H9 (cell line): Measurements from ENCODE around the gene TAF15. TPM values are rescaled to one million over a fixed set of nuclear protein-coding genes. Genes with fewer than 3 reads are reported as not detected.

ENCODE experiments used
- DNase-seq: peaks from one replicate; pipeline ENCODE4 v3.0.0-alpha.2; 2017
- H2AFZ ChIP-seq: one replicate; pipeline ENCODE4 v1.6.1; 2013; ENCODE audit warnings: mild to moderate bottlenecking, low read length, control low read depth, moderate library complexity
- H2AK5ac ChIP-seq: 2 replicates; pipeline ENCODE4 v1.6.1; 2013; ENCODE audit warnings: low read length, control low read depth, mixed read lengths; ENCODE audit not compliant: insufficient read length
- H2BK120ac ChIP-seq: one replicate; pipeline ENCODE4 v1.6.1; 2013; ENCODE audit warnings: low read depth, mild to moderate bottlenecking, low read length, control low read depth, inconsistent platforms; ENCODE audit not compliant: poor library complexity, severe bottlenecking
- H2BK12ac ChIP-seq: 2 replicates; pipeline ENCODE4 v1.6.1; 2013; ENCODE audit warnings: low read length, control low read depth, mixed read lengths, low read depth; ENCODE audit not compliant: insufficient read length
- H2BK15ac ChIP-seq: 2 replicates; pipeline ENCODE4 v1.6.1; 2013; ENCODE audit warnings: low read depth, low read length, control low read depth
- H2BK20ac ChIP-seq: one replicate; pipeline ENCODE4 v1.6.1; 2013; ENCODE audit warnings: low read depth, mild to moderate bottlenecking, low read length, control low read depth, inconsistent platforms; ENCODE audit not compliant: poor library complexity, severe bottlenecking
- H2BK5ac ChIP-seq: 2 replicates; pipeline ENCODE4 v1.6.1; 2013; ENCODE audit warnings: low read length, control low read depth, mixed read lengths; ENCODE audit not compliant: insufficient read length
- H3K14ac ChIP-seq: 2 replicates; pipeline ENCODE4 v1.6.1; 2013; ENCODE audit warnings: low read length, control low read depth; ENCODE audit not compliant: insufficient read depth
- H3K18ac ChIP-seq: 2 replicates; pipeline ENCODE4 v1.6.1; 2013; ENCODE audit warnings: low read depth, mild to moderate bottlenecking, mixed read lengths, low read length, control low read depth; ENCODE audit not compliant: insufficient read length
- H3K23ac ChIP-seq: 2 replicates; pipeline ENCODE4 v1.6.1; 2013; ENCODE audit warnings: low read length, control low read depth, mixed read lengths, low read depth; ENCODE audit not compliant: insufficient read length
- H3K23me2 ChIP-seq: 2 replicates; pipeline ENCODE4 v1.6.1; 2013; ENCODE audit warnings: low read depth, mild to moderate bottlenecking, mixed read lengths, low read length, control low read depth; ENCODE audit not compliant: insufficient read length, poor library complexity, severe bottlenecking
- H3K27ac ChIP-seq: 2 replicates; pipeline ENCODE4 v1.5.1; 2013; ENCODE audit warnings: low read length, control low read depth, mixed read lengths, low read depth; ENCODE audit not compliant: insufficient read length
- H3K27me3 ChIP-seq: 2 replicates; pipeline ENCODE4 v1.6.1; 2013; ENCODE audit warnings: low read length, control low read depth, inconsistent platforms; ENCODE audit not compliant: insufficient read depth
- H3K4ac ChIP-seq: 2 replicates; pipeline ENCODE4 v1.6.1; 2013; ENCODE audit warnings: low read depth, mild to moderate bottlenecking, control low read depth, inconsistent platforms, low read length, moderate library complexity
- H3K4me1 ChIP-seq: 2 replicates; pipeline ENCODE4 v1.6.1; 2013; ENCODE audit warnings: low read length, control low read depth, inconsistent platforms; ENCODE audit not compliant: insufficient read depth
- H3K4me2 ChIP-seq: 2 replicates; pipeline ENCODE4 v1.6.1; 2013; ENCODE audit warnings: low read length, control low read depth, mixed read lengths; ENCODE audit not compliant: insufficient read length, insufficient read depth
- H3K56ac ChIP-seq: 2 replicates; pipeline ENCODE4 v1.6.1; 2013; ENCODE audit warnings: low read depth, mild to moderate bottlenecking, mixed read lengths, low read length, control low read depth; ENCODE audit not compliant: insufficient read length
- H3K79me1 ChIP-seq: 2 replicates; pipeline ENCODE4 v1.6.1; 2013; ENCODE audit warnings: low read depth, mild to moderate bottlenecking, moderate library complexity, low read length, control low read depth, inconsistent platforms; ENCODE audit not compliant: insufficient read depth, poor library complexity, severe bottlenecking
- H3K79me2 ChIP-seq: 2 replicates; pipeline ENCODE4 v1.6.1; 2013; ENCODE audit warnings: low read length, control low read depth, inconsistent platforms; ENCODE audit not compliant: insufficient read depth
- H3K9ac ChIP-seq: 2 replicates; pipeline ENCODE4 v1.6.1; 2013; ENCODE audit warnings: low read length, control low read depth, mixed read lengths; ENCODE audit not compliant: insufficient read length; ENCODE audit errors: extremely low read depth
- H3K9me3 ChIP-seq: one replicate; pipeline ENCODE4 v1.6.1; 2013; ENCODE audit warnings: low read depth, low read length, inconsistent platforms; ENCODE audit not compliant: control insufficient read depth
- H3T11ph ChIP-seq: one replicate; pipeline ENCODE4 v1.6.1; 2013; ENCODE audit warnings: mild to moderate bottlenecking, low read length, control low read depth, inconsistent platforms
- H4K20me1 ChIP-seq: one replicate; pipeline ENCODE4 v1.6.1; 2013; ENCODE audit not compliant: control insufficient read depth, insufficient read length, insufficient read depth
- H4K5ac ChIP-seq: 2 replicates; pipeline ENCODE4 v1.6.1; 2013; ENCODE audit warnings: low read depth, mild to moderate bottlenecking, mixed read lengths, low read length, control low read depth; ENCODE audit not compliant: insufficient read length
- H4K8ac ChIP-seq: replicated peaks from 2 replicates; pipeline ENCODE4 v1.6.1; 2013; ENCODE audit warnings: low read length, control low read depth, mixed read lengths, low read depth; ENCODE audit not compliant: insufficient read length
- H4K91ac ChIP-seq: 2 replicates; pipeline ENCODE4 v1.6.1; 2013; ENCODE audit warnings: low read depth, mild to moderate bottlenecking, moderate library complexity, mixed read lengths, low read length, control low read depth; ENCODE audit not compliant: insufficient read length
- H3K27ac Mint-ChIP-seq, 3 experiments: 2 replicates in 2 of 3; 3 replicates in 1 of 3; pipeline ENCODE4 v1.8.0; 2020 to 2021; ENCODE audit warnings: mixed read lengths in 3 of 3, mild to moderate bottlenecking in 1 of 3, moderate library complexity in 1 of 3
- H3K27me3 Mint-ChIP-seq: 2 replicates; pipeline ENCODE4 v1.8.0; 2021; ENCODE audit warnings: low read depth, mild to moderate bottlenecking, moderate library complexity, mixed read lengths
- H3K36me3 Mint-ChIP-seq, 3 experiments: 2 replicates in 2 of 3; 3 replicates in 1 of 3; pipeline ENCODE4 v1.8.0; 2020 to 2021; ENCODE audit warnings: low read depth in 3 of 3, mixed read lengths in 3 of 3; ENCODE audit not compliant: insufficient read depth in 1 of 3
- H3K4me1 Mint-ChIP-seq, 2 experiments: 2 replicates each; pipeline ENCODE4 v1.8.0; 2020; ENCODE audit warnings: mixed read lengths in 2 of 2
- H3K4me3 Mint-ChIP-seq, 2 experiments: 2 replicates in 1 of 2; 3 replicates in 1 of 2; pipeline ENCODE4 v1.8.0; 2020 to 2021; ENCODE audit warnings: mild to moderate bottlenecking in 2 of 2, mixed read lengths in 2 of 2, moderate library complexity in 1 of 2
- H3K9me3 Mint-ChIP-seq, 2 experiments: 2 replicates in 1 of 2; 3 replicates in 1 of 2; pipeline ENCODE4 v1.8.0; 2020; ENCODE audit warnings: mild to moderate bottlenecking in 2 of 2, mixed read lengths in 2 of 2, moderate library complexity in 1 of 2
- CTCF ChIP-seq: fragments of 200-600 bp; sonication (generic); conservative IDR thresholded peaks from 3 replicates; pipeline ENCODE4 v1.8.0; 2021; ENCODE audit warnings: antibody characterized with exemption, mild to moderate bottlenecking
- WGBS: extraction: QIAGEN DNeasy Blood & Tissue Kit; methylation state at CpG from one replicate; pipeline ENCODE4 v1.1.7; 2013; ENCODE audit warnings: missing lambda C conversion rate, low lambda C conversion rate, mixed read lengths; ENCODE audit not compliant: insufficient read length; ENCODE audit errors: extremely low coverage; 5-methylcytosine and 5-hydroxymethylcytosine counted together
- total RNA-seq: library from RNA; stranded (reverse); gene quantifications from 2 replicates; pipeline ENCODE4 v1.2.1, GENCODE V29; 2021

The TAF15 gene
- total RNA-seq, 1 experiment from 2014 or later = 304 TPM

DNA sequence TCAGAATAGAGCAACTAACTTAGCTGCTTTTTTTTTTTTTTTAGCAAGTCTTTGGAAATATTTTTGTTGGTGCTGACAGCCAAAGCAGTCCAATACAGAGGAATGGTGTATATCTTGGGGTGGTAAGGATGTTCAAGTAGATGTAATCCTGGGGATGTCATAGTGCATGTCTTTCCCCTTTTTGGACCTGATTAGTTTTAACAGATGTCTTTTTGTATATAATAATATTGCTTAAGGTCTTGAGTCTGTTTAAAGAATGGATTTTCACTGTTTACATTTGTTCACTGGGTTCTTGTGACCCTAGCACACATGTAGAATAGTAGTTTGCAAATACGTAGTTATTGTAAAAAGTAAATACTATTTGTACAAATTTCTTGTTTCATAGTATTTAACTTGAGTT is 7.9 kb downstream of the TAF15 start:
- peaks cover 19% of the 10 kb centered on the region; the same call in 1 of the 2 replicates for H3K79me2 ChIP-seq
- H3K14ac ChIP-seq = no peak overlapping the region
- H3K27me3 ChIP-seq = no peaks in the 10 kb centered on the region
- no peak overlapping the region for H3K4me2 ChIP-seq
- H3K79me1 ChIP-seq = peaks cover 2% of the 10 kb centered on the region
- H3K9me3 Mint-ChIP-seq = no peaks in the 10 kb centered on the region
- H3K27me3 Mint-ChIP-seq = no peaks in the 10 kb centered on the region
- no peak overlapping the region for H3K4me3 Mint-ChIP-seq
- H3K27ac ChIP-seq = no peak overlapping the region
- H3K4me1 ChIP-seq = no peaks in the 10 kb centered on the region
- H2AK5ac ChIP-seq = no peak overlapping the region
- peaks cover 41 to 76% (median 58%) of the 10 kb centered on the region in 3 experiments; a peak in 6 of 7 replicates for H3K36me3 Mint-ChIP-seq
- H3K27ac Mint-ChIP-seq = no peak overlapping the region
- no peak for TF ChIP-seq CTCF
- no peak overlapping the region for H3K23ac ChIP-seq
- no peak overlapping the region for H2BK20ac ChIP-seq
- H3K9me3 ChIP-seq = no peaks in the 10 kb centered on the region
- no peak overlapping the region for H3K18ac ChIP-seq
- H3K4ac ChIP-seq = no peak overlapping the region
- no peak overlapping the region for H2BK5ac ChIP-seq
- H4K20me1 ChIP-seq = no peaks in the 10 kb centered on the region
- H3T11ph ChIP-seq = no peak overlapping the region
- no peak overlapping the region for H4K5ac ChIP-seq
- H2BK12ac ChIP-seq = no peak overlapping the region
- no peak overlapping the region for H3K9ac ChIP-seq
- no peak overlapping the region for H2AFZ ChIP-seq
- H4K91ac ChIP-seq = no peak overlapping the region
- DNase-seq = no peak
- H4K8ac ChIP-seq = no peak overlapping the region
- H3K4me1 Mint-ChIP-seq = peaks cover 11 to 15% of the 10 kb centered on the region in 2 experiments; a peak in 3 of 4 replicates
- no peak overlapping the region for H2BK15ac ChIP-seq
- no peak overlapping the region for H2BK120ac ChIP-seq
- no peak overlapping the region for H3K56ac ChIP-seq
- WGBS = no CpG with 5 or more reads among the region's 1 CpG
- no peaks in the 10 kb centered on the region for H3K23me2 ChIP-seq
